T47D (cell line): ENCODE measurements around the gene ZC3HAV1L.
"Not testable (repeated sequence)": the region's sequence is repeated elsewhere in the genome, so short reads cannot be mapped to it uniquely, and the experiment has no call there.

Source experiments
- DNase-seq, 2 experiments: peaks; one replicate each; pipeline versions ENCODE4 v3.0.0 to v3.0.0-alpha.2; 2011 to 2012; ENCODE audit warnings: low read depth in 1 of 2, low spot score in 1 of 2
- JUND ChIP-seq: IDR thresholded peaks from 2 replicates; pipeline ENCODE4 v1.6.1; 2012; ENCODE audit warnings: low read depth
- in situ Hi-C: cut with HindIII; loops from 2 replicates; pipeline ENCODE4 v1.10.0; 2016; ENCODE audit warnings: low sequenced_read_pairs, low pct_unique_long_range_greater_than_20kb

Gene ZC3HAV1L

GRCh38 chr7:139068544-139069399 lies 32.9 kb upstream of the ZC3HAV1L start:
- no peak for TF ChIP-seq JUND
- in situ Hi-C loops = no loop called here
- DNase-seq = no peak

GRCh38 chr7:139066315-139066714 lies 30.5 kb upstream of the ZC3HAV1L start:
- no peak for DNase-seq
- in situ Hi-C loops = no loop called here
- no peak for TF ChIP-seq JUND

GRCh38 chr7:139065323-139065722 lies 29.5 kb upstream of the ZC3HAV1L start:
- TF ChIP-seq JUND = no peak
- DNase-seq = no peak
- in situ Hi-C loops = no loop called here

GRCh38 chr7:139061416-139061815 lies 25.6 kb upstream of the ZC3HAV1L start:
- DNase-seq = no peak
- in situ Hi-C loops = no loop called here
- no peak for TF ChIP-seq JUND

GRCh38 chr7:139060695-139061237 lies 24.9 kb upstream of the ZC3HAV1L start:
- no peak for DNase-seq
- no peak for TF ChIP-seq JUND
- in situ Hi-C loops = no loop called here

- no peak for TF ChIP-seq JUND
- in situ Hi-C loops = no loop called here
- no peak for DNase-seq
Observed at GRCh38 chr7:139059905-139060304, 24.1 kb upstream of the ZC3HAV1L start.

GRCh38 chr7:139058943-139059342 lies 23.1 kb upstream of the ZC3HAV1L start:
- no peak for DNase-seq

GRCh38 chr7:139055674-139056073 lies 19.8 kb upstream of the ZC3HAV1L start:
- no peak for TF ChIP-seq JUND
- in situ Hi-C loops = no loop called here
- DNase-seq = no peak

More at GRCh38 chr7:139058943-139059342, 23.1 kb upstream of the ZC3HAV1L start:
- in situ Hi-C loops = no loop called here
- no peak for TF ChIP-seq JUND

- DNase-seq, in situ Hi-C loops: not testable (repeated sequence)
Observed at GRCh38 chr7:139054656-139055055, 18.8 kb upstream of the ZC3HAV1L start.

- DNase-seq = no peak
- in situ Hi-C loops = no loop called here
Observed at GRCh38 chr7:139054101-139054500, 18.3 kb upstream of the ZC3HAV1L start.

GRCh38 chr7:139051655-139052054 lies 15.8 kb upstream of the ZC3HAV1L start:
- no peak for DNase-seq
- TF ChIP-seq JUND = no peak
- in situ Hi-C loops = no loop called here

More at GRCh38 chr7:139054101-139054500, 18.3 kb upstream of the ZC3HAV1L start:
- TF ChIP-seq JUND = no peak

- TF ChIP-seq JUND = no peak
- in situ Hi-C loops = no loop called here
- DNase-seq = no peak
Observed at GRCh38 chr7:139049936-139050335, 14.1 kb upstream of the ZC3HAV1L start.

GRCh38 chr7:139049111-139049510 lies 13.3 kb upstream of the ZC3HAV1L start:
- TF ChIP-seq JUND = no peak
- in situ Hi-C loops = no loop called here
- DNase-seq = no peak
